Activated CD8-positive, alpha-beta T cell treated with anti-CD3 and anti-CD28 coated beads for 36 hours (primary cell): ENCODE data around the gene KRTAP16-1. TPM values are rescaled to one million over a fixed set of nuclear protein-coding genes. Genes with fewer than 3 reads are reported as not detected.

ENCODE experiments used
- ATAC-seq: fragments of 200-7000 bp; cut with Tn5 transposase; one replicate; pipeline ENCODE4 v1.10.0; 2021; ENCODE audit warnings: mild to moderate bottlenecking, moderate library complexity
- CTCF ChIA-PET: fragments of 350-600 bp; sonication (Branson Sonifier 250); formaldehyde crosslinking; loops from one replicate; lab custom pipeline; 2021; ENCODE audit warnings: antibody characterized with exemption; lab: Charles Lee
- POLR2A ChIA-PET: fragments of 350-600 bp; sonication (Branson Sonifier 250); formaldehyde crosslinking; loops from one replicate; lab custom pipeline; 2021; ENCODE audit warnings: antibody characterized with exemption; lab: Charles Lee
- DNase-seq: peaks from one replicate; pipeline ENCODE4 v3.0.0-alpha.2; 2020
- H3K27ac Mint-ChIP-seq: one replicate; pipeline ENCODE4 v1.8.0; 2021; ENCODE audit warnings: mild to moderate bottlenecking, mixed read lengths
- H3K27me3 Mint-ChIP-seq: one replicate; pipeline ENCODE4 v1.8.0; 2021; ENCODE audit warnings: mixed read lengths
- H3K36me3 Mint-ChIP-seq: one replicate; pipeline ENCODE4 v1.8.0; 2021; ENCODE audit warnings: low read depth, mixed read lengths
- H3K4me1 Mint-ChIP-seq: one replicate; pipeline ENCODE4 v1.8.0; 2021; ENCODE audit warnings: low read depth, mixed read lengths
- H3K4me3 Mint-ChIP-seq: one replicate; pipeline ENCODE4 v1.8.0; 2021; ENCODE audit warnings: mild to moderate bottlenecking, moderate library complexity, mixed read lengths
- H3K9me3 Mint-ChIP-seq: one replicate; pipeline ENCODE4 v1.8.0; 2021; ENCODE audit warnings: mixed read lengths
- intact Hi-C: fragments of 100-400 bp; cut with micrococcal nuclease; formaldehyde crosslinking; loops from one replicate; pipeline ENCODE4 v1.10.0; 2022
- total RNA-seq, 2 experiments: library from RNA; stranded (reverse); gene quantifications; one replicate each; pipeline ENCODE4 v1.2.3, GENCODE V29; 2021
- TF ChIP-seq, protein P1 (sequence below): fragments of 200-600 bp; IDR thresholded peaks from one replicate; pipeline ENCODE4 v1.8.0; 2022; ENCODE audit warnings: antibody characterized with exemption, mild to moderate bottlenecking

The KRTAP16-1 gene
- total RNA-seq, 2 experiments from 2014 or later = not detected

DNA sequence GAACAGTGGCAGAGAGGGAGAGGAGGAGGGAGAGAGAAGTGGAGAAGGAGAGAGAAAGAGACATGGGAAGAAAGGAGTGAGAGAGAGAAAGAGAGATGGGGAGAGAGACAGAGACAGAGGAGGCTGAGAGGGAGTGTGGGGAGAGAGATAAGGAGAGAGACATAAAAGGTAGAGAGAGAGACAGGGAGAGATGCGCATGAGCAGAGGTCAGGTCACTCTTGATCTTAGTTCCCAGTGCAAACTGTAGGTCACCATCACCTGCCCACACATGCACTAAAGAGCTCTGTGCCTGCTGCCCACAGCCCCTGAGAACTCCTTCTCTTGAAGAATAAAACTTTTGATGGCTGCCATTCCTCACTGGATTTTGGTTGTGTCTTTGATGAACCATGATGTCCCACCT is 26.6 kb upstream of the KRTAP16-1 start:
- CTCF ChIA-PET = interaction anchor here (1.1 kb wide), 1 partner anchor 14 kb away, joined by 4 read pairs; no protein-coding TSS in a partner anchor
- intact Hi-C loops = loop anchor here (5.0 kb wide), 1 partner anchor 428 kb away; no protein-coding TSS in a partner anchor
- Mint-ChIP-seq H3K27me3 (no peaks in the 10 kb centered on the region), H3K4me3 (no peak overlapping the region), H3K36me3 (no peaks in the 10 kb centered on the region), H3K27ac (no peak overlapping the region), H3K9me3 (no peaks in the 10 kb centered on the region), H3K4me1 (peaks cover 53% of the 10 kb centered on the region)
- DNase-seq = no peak
- ATAC-seq = no peak
- TF ChIP-seq, protein P1, sequence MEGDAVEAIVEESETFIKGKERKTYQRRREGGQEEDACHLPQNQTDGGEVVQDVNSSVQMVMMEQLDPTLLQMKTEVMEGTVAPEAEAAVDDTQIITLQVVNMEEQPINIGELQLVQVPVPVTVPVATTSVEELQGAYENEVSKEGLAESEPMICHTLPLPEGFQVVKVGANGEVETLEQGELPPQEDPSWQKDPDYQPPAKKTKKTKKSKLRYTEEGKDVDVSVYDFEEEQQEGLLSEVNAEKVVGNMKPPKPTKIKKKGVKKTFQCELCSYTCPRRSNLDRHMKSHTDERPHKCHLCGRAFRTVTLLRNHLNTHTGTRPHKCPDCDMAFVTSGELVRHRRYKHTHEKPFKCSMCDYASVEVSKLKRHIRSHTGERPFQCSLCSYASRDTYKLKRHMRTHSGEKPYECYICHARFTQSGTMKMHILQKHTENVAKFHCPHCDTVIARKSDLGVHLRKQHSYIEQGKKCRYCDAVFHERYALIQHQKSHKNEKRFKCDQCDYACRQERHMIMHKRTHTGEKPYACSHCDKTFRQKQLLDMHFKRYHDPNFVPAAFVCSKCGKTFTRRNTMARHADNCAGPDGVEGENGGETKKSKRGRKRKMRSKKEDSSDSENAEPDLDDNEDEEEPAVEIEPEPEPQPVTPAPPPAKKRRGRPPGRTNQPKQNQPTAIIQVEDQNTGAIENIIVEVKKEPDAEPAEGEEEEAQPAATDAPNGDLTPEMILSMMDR = no peak
- POLR2A ChIA-PET = no interaction called here

- intact Hi-C loops = loop anchor here (5.0 kb wide), 1 partner anchor 427 kb away; no protein-coding TSS in a partner anchor
- POLR2A ChIA-PET = interaction anchor here (0.6 to 1.2 kb wide), 2 partner anchors 15 kb away, joined by 3 read pairs; no protein-coding TSS in a partner anchor
- H3K27ac Mint-ChIP-seq = peak overlapping the region; percentile 52
Measured at GRCh38 chr17:41334385-41335305, 25.5 kb upstream of the KRTAP16-1 start.

GRCh38 chr17:41333836-41334235 is 24.7 kb upstream of the KRTAP16-1 start:
- Mint-ChIP-seq H3K4me3 (no peak overlapping the region), H3K9me3 (no peaks in the 10 kb centered on the region), H3K4me1 (peaks cover 34% of the 10 kb centered on the region), H3K36me3 (no peaks in the 10 kb centered on the region), H3K27ac (no peak overlapping the region), H3K27me3 (no peaks in the 10 kb centered on the region)
- ATAC-seq (no peak), DNase-seq (no peak)
- CTCF ChIA-PET = interaction anchor here (2.7 kb wide), 1 partner anchor 12 kb away, joined by 10 read pairs; no protein-coding TSS in a partner anchor
- intact Hi-C loops = no loop called here
- POLR2A ChIA-PET = interaction anchor here (0.6 to 1.2 kb wide), 2 partner anchors 14 to 16 kb away, joined by 3 read pairs; no protein-coding TSS in a partner anchor
- TF ChIP-seq, protein P1 = no peak

More at GRCh38 chr17:41334385-41335305, 25.5 kb upstream of the KRTAP16-1 start:
- Mint-ChIP-seq H3K36me3 (no peaks in the 10 kb centered on the region), H3K27me3 (no peaks in the 10 kb centered on the region), H3K4me3 (no peak overlapping the region), H3K9me3 (no peaks in the 10 kb centered on the region), H3K4me1 (peaks cover 42% of the 10 kb centered on the region)
- CTCF ChIA-PET = interaction anchor here (2.7 kb wide), 1 partner anchor 13 kb away, joined by 10 read pairs; no protein-coding TSS in a partner anchor
- DNase-seq (peak; percentile 43), ATAC-seq (no peak)
- TF ChIP-seq, protein P1 = no peak

DNA sequence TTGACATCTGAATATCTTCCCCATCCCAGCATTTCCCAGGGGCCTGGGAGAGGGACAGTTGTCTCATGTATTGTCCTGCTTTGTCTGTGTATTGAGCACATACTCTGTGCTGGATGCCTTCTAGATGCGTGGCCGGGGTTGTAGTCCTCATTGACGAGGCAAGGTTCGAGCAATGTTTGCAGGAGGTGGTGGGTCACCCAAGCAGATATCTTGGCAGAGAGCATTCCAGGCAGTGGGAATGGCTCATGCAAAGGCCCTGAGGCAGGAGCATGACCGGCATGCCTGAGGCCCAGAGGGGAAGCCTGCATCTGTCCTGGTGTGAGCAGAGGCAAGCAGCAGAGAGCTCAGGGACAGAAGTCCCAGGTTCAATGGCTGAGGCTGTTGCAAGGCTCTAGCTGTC is 24.0 kb upstream of the KRTAP16-1 start:
- CTCF ChIA-PET = interaction anchor here (2.7 kb wide), 1 partner anchor 11 kb away, joined by 10 read pairs; no protein-coding TSS in a partner anchor

More for the DNA sequence above, 24.0 kb upstream of the KRTAP16-1 start:
- POLR2A ChIA-PET = interaction anchor here (1.2 kb wide), 1 partner anchor 16 kb away, joined by 3 read pairs; no protein-coding TSS in a partner anchor
- Mint-ChIP-seq H3K4me1 (peaks cover 33% of the 10 kb centered on the region), H3K36me3 (no peaks in the 10 kb centered on the region), H3K27ac (no peak overlapping the region), H3K4me3 (no peak overlapping the region), H3K9me3 (no peaks in the 10 kb centered on the region), H3K27me3 (no peaks in the 10 kb centered on the region)
- intact Hi-C loops = no loop called here
- ATAC-seq (no peak), DNase-seq (no peak)
- TF ChIP-seq, protein P1 = no peak
